GM23338 (cell line): ENCODE results near the gene PRSS27. TPM values are rescaled to one million over a fixed set of nuclear protein-coding genes. Genes with fewer than 3 reads are reported as not detected.

Experiments used
- ATAC-seq: fragments of 200-7000 bp; cut with Tn5 transposase; 3 replicates; pipeline ENCODE4 v1.9.1; 2020
- DNase-seq: peaks from one replicate; pipeline ENCODE4 v3.0.0-alpha.2; 2015; ENCODE audit warnings: low spot score
- H2AFZ ChIP-seq: fragments of 200-600 bp; sonication (generic); 2 replicates; pipeline ENCODE4 v1.8.0; 2016; ENCODE audit warnings: antibody characterized with exemption, mild to moderate bottlenecking, moderate library complexity
- H3F3A ChIP-seq: fragments of 200-600 bp; sonication (generic); replicated peaks from 2 replicates; pipeline ENCODE4 v1.8.0; 2017; ENCODE audit warnings: antibody characterized with exemption, mixed run types, low read depth
- H3K27ac ChIP-seq: fragments of 200-600 bp; sonication (generic); 2 replicates; pipeline ENCODE4 v1.6.1; 2016; ENCODE audit warnings: low read depth
- H3K27me3 ChIP-seq: fragments of 200-600 bp; sonication (generic); 2 replicates; pipeline ENCODE4 v1.8.0; 2016; ENCODE audit warnings: mild to moderate bottlenecking, mixed run types, moderate library complexity; ENCODE audit not compliant: insufficient read depth
- H3K36me3 ChIP-seq: fragments of 200-600 bp; sonication (generic); 2 replicates; pipeline ENCODE4 v1.8.0; 2016; ENCODE audit warnings: mild to moderate bottlenecking; ENCODE audit not compliant: insufficient read depth
- H3K4me1 ChIP-seq: fragments of 200-600 bp; sonication (generic); 2 replicates; pipeline ENCODE4 v1.8.0; 2016; ENCODE audit warnings: mild to moderate bottlenecking, moderate library complexity; ENCODE audit not compliant: insufficient read depth
- H3K4me2 ChIP-seq: fragments of 200-600 bp; sonication (generic); 2 replicates; pipeline ENCODE4 v1.7.1; 2017; ENCODE audit warnings: mixed run types
- H3K4me3 ChIP-seq: fragments of 200-600 bp; sonication (generic); 2 replicates; pipeline ENCODE4 v1.6.1; 2016; ENCODE audit warnings: mixed run types
- H3K79me2 ChIP-seq: fragments of 200-600 bp; sonication (generic); replicated peaks from 2 replicates; pipeline ENCODE4 v1.8.0; 2017; ENCODE audit warnings: mild to moderate bottlenecking; ENCODE audit not compliant: insufficient read depth
- H3K9me2 ChIP-seq: fragments of 200-600 bp; sonication (generic); 2 replicates; pipeline ENCODE4 v1.8.0; 2017; ENCODE audit not compliant: insufficient read depth
- H4K20me1 ChIP-seq: fragments of 200-600 bp; sonication (generic); replicated peaks from 2 replicates; pipeline ENCODE4 v1.8.0; 2017; ENCODE audit warnings: mild to moderate bottlenecking; ENCODE audit not compliant: insufficient read depth
- H3K27ac Mint-ChIP-seq: 2 replicates; pipeline ENCODE4 v1.8.0; 2020; ENCODE audit warnings: inconsistent platforms, mild to moderate bottlenecking, moderate library complexity, mixed read lengths
- H3K27me3 Mint-ChIP-seq: 3 replicates; pipeline ENCODE4 v1.8.0; 2022; ENCODE audit warnings: low read depth, mild to moderate bottlenecking, moderate library complexity, mixed read lengths, inconsistent platforms; ENCODE audit not compliant: insufficient read depth, poor library complexity
- H3K36me3 Mint-ChIP-seq: 3 replicates; pipeline ENCODE4 v1.8.0; 2021; ENCODE audit warnings: low read depth, mild to moderate bottlenecking, inconsistent platforms, moderate library complexity, mixed read lengths
- H3K4me1 Mint-ChIP-seq: 3 replicates; pipeline ENCODE4 v1.8.0; 2020; ENCODE audit warnings: mild to moderate bottlenecking, inconsistent platforms, mixed read lengths
- H3K4me3 Mint-ChIP-seq: 3 replicates; pipeline ENCODE4 v1.8.0; 2021; ENCODE audit warnings: moderate library complexity, mild to moderate bottlenecking, inconsistent platforms, mixed read lengths
- H3K9me3 Mint-ChIP-seq: 3 replicates; pipeline ENCODE4 v1.8.0; 2020; ENCODE audit warnings: moderate library complexity, mild to moderate bottlenecking, inconsistent platforms, mixed read lengths
- CREB1 ChIP-seq: fragments of 250-450 bp; sonication (Bioruptor Pico); IDR thresholded peaks from 2 replicates; pipeline ENCODE4 v1.5.0; 2020; ENCODE audit warnings: low read depth, mild to moderate bottlenecking, moderate library complexity
- CTCF ChIP-seq, 2 experiments: fragments of 200-600 bp in 1 of 2; sonication (generic) in 1 of 2; conservative IDR thresholded peaks; 2 replicates each; pipeline versions ENCODE4 v1.5.1 to v1.6.1; 2016 to 2017; ENCODE audit warnings: antibody characterized with exemption in 2 of 2, low read depth in 2 of 2, mild to moderate bottlenecking in 2 of 2, moderate library complexity in 1 of 2
- EZH2 ChIP-seq: fragments of 200-600 bp; sonication (generic); IDR thresholded peaks from one replicate; pipeline ENCODE4 v1.8.0; 2017; ENCODE audit warnings: antibody characterized with exemption, mild to moderate bottlenecking, low read depth; ENCODE audit not compliant: unreplicated experiment
- EZH2phosphoT487 ChIP-seq: fragments of 200-600 bp; sonication (generic); IDR thresholded peaks from one replicate; pipeline ENCODE4 v1.8.1; 2018; ENCODE audit warnings: antibody characterized with exemption; ENCODE audit not compliant: unreplicated experiment
- JUNB ChIP-seq: IDR thresholded peaks from one replicate; pipeline ENCODE4 v1.6.1; 2016; ENCODE audit warnings: antibody characterized with exemption; ENCODE audit not compliant: unreplicated experiment
- NANOG ChIP-seq: IDR thresholded peaks from 2 replicates; pipeline ENCODE4 v1.6.1; 2016; ENCODE audit warnings: antibody characterized with exemption, borderline replicate concordance
- POLR2AphosphoS5 ChIP-seq: IDR thresholded peaks from 2 replicates; pipeline ENCODE4 v1.6.1; 2016; ENCODE audit warnings: antibody characterized with exemption, low read depth
- REST ChIP-seq: IDR thresholded peaks from one replicate; pipeline ENCODE4 v1.6.1; 2018; ENCODE audit warnings: antibody characterized with exemption; ENCODE audit not compliant: unreplicated experiment
- STAT1 ChIP-seq: IDR thresholded peaks from one replicate; pipeline ENCODE4 v1.6.1; 2016; ENCODE audit warnings: antibody characterized with exemption; ENCODE audit not compliant: unreplicated experiment
- ZNF114 ChIP-seq: fragments of 250-450 bp; sonication (Bioruptor Pico); IDR thresholded peaks from 2 replicates; pipeline ENCODE4 v1.5.0; 2020; ENCODE audit warnings: mild to moderate bottlenecking, moderate library complexity
- ZNF331 ChIP-seq: fragments of 250-450 bp; sonication (Bioruptor Pico); IDR thresholded peaks from 2 replicates; pipeline ENCODE4 v1.5.0; 2020; ENCODE audit warnings: low read depth, mild to moderate bottlenecking, moderate library complexity
- polyA plus RNA-seq: library from polyadenylated mRNA; unstranded; fragments of >200 nt; fragmentation: Nextera tagmentation; extraction: Ambion mirVana; gene quantifications from 2 replicates; pipeline ENCODE4 v1.2.1, GENCODE V29; 2016
- total RNA-seq: library from RNA; depleted of rRNA; stranded (reverse); fragments of >200 nt; shearing (Covaris generic); gene quantifications from 2 replicates; pipeline ENCODE4 v1.2.3, GENCODE V29; 2014

The PRSS27 gene
- total and polyA plus RNA-seq, 2 experiments from 2014 or later, result 0.73 to 1.6 TPM

- Histone ChIP-seq H3K4me2 (no peak overlapping the region), H2AFZ (no peak overlapping the region), H4K20me1 (peaks cover 18% of the 10 kb centered on the region), H3K4me1 (no peaks in the 10 kb centered on the region), H3K27ac (0 out of 2 replicates have a peak overlapping the region, but pooled peaks have one; percentile 19), H3K79me2 (peaks cover 65% of the 10 kb centered on the region), H3K9me2 (peaks cover 34% of the 10 kb centered on the region), H3K4me3 (no peak overlapping the region), H3K36me3 (peaks cover 68% of the 10 kb centered on the region), H3K27me3 (peaks cover 5% of the 10 kb centered on the region), H3F3A (peaks cover 79% of the 10 kb centered on the region)
- TF ChIP-seq REST, result no peak
- no peak for TF ChIP-seq ZNF331
- no peak for TF ChIP-seq JUNB
- TF ChIP-seq EZH2phosphoT487, result no peak
- no peak for TF ChIP-seq EZH2
- no peak for TF ChIP-seq STAT1
- no peak for TF ChIP-seq CTCF (conservative IDR thresholded peaks at IDR 0.05; ENCODE audit: low read depth in 2 of 2)
- no peak; the same call in 1 of the 2 replicates for TF ChIP-seq POLR2AphosphoS5
- TF ChIP-seq CREB1 (CRISPR knock-in tag), result no peak
- no peak for TF ChIP-seq ZNF114 (CRISPR knock-in tag)
- TF ChIP-seq NANOG, result no peak
- H3K27ac Mint-ChIP-seq, result no peak overlapping the region
- peaks cover 45% of the 10 kb centered on the region for H3K9me3 Mint-ChIP-seq
- H3K27me3 Mint-ChIP-seq, result peaks cover 70% of the 10 kb centered on the region
- ATAC-seq, result no peak
- peaks cover 100% of the 10 kb centered on the region for H3K36me3 Mint-ChIP-seq
- DNase-seq, result no peak
- H3K4me3 Mint-ChIP-seq, result no peak overlapping the region
- peaks cover 36% of the 10 kb centered on the region for H3K4me1 Mint-ChIP-seq
Observed at GRCh38 chr16:2767140-2767731, 47.2 kb upstream of the PRSS27 start.
